ENCODE results near the gene BANF1.
"Not testable (repeated sequence)": the region's sequence is repeated elsewhere in the genome, so short reads cannot be mapped to it uniquely, and the experiment has no call there.

BANF1 gene

DNA sequence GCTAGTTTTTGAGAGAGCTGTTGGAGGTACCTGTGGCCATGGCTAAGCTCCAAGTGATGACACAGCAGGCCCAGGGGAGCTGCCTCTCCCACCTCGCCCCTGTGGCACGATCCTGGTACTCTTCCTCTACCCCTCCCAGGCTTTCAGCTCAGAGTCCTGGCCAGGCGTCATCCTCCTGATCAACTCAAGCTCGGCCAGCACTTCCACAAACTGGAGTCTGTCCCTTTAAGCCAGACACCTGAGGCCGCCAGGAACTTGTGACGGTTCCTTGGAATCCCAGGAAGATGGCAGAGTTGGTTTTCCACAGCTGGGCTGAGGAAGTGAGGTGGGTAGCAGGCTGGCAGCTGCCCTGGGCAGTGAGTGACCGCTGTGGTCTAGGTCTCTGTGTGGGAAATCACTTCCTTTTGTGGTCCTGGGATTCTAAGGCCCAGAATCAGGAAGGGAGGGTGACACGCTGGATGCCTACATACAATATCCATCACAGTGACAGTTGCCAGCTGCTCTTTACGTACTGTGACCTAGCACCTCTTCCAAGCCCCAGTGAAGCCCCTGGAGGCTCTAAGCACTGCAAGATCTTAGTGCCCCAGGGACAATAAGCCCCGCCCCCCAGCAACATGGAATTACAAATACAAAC lies 6.3 kb downstream of the BANF1 start:
- no peak for TF ChIP-seq POU6F1 (CRISPR knock-in tag; IDR thresholded peaks at IDR 0.05; ENCODE audit: borderline replicate concordance, low read depth)
- TF ChIP-seq CSRNP3 (CRISPR knock-in tag; IDR thresholded peaks at IDR 0.05) = no peak
- no peak for TF ChIP-seq CREB5 (CRISPR knock-in tag; IDR thresholded peaks at IDR 0.05; ENCODE audit: low read depth)

DNA sequence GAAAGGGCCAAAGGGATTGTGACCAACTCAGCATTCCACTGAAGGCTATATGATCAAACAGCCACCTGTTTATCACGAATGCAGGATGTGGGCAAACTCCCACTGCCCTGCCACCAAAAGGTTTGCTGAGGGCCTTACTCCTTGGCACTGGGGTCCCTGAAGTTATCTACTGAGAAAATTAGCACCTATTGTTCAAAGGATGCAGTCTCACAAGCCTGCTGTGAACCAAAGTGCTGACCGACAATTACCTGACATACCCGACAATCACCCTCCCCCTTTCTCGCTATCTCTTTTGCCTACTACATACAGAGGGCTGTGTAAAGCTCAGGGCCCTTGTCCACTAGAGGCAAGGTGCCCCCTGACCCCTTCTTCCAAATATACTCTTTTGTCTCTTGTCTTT lies 7.7 kb downstream of the BANF1 start:
- not testable (repeated sequence) for ATAC-seq

More for the DNA sequence above, 6.3 kb downstream of the BANF1 start:
- peak; percentile 6 for ATAC-seq

DNA sequence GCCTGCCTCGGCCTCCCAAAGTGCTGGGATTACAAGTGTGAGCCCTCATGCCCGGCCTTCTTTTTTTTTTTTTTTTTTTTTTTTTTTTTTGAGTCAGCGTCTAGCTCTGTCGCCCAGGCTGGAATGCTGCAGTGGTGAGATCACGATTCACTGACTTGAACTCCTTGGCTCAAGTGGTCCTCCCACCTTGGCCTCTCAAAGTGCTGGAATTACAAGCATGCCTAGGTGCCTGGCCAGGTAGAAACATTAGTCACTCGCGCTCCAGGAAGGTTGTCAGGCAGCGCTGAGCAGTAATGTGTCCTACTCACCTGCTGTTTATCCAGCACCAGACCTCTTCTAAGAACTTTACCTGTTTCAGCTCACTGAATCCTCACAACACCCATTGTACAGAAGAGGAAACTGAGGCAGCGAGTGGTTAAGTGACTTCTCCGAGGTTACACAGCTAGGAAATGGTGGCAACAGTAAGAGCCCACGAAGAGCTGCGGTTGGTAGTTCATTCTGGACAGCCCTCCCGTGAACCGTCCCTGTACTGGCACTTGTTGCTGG lies 9.0 kb downstream of the BANF1 start:
- ATAC-seq = peak; percentile 9; the same call in 2 of the 3 replicates
- no peak for TF ChIP-seq ARNTL (CRISPR knock-in tag; IDR thresholded peaks at IDR 0.05; ENCODE audit: borderline replicate concordance, low read depth)
- no peak for TF ChIP-seq POU6F1 (CRISPR knock-in tag; IDR thresholded peaks at IDR 0.05; ENCODE audit: borderline replicate concordance, low read depth)
- TF ChIP-seq OSR1 (CRISPR knock-in tag; IDR thresholded peaks at IDR 0.05) = no peak
- TF ChIP-seq TCF4 (CRISPR knock-in tag; IDR thresholded peaks at IDR 0.05; ENCODE audit: borderline replicate concordance) = no peak
- no peak for TF ChIP-seq ESRRG (CRISPR knock-in tag; IDR thresholded peaks at IDR 0.05)
- TF ChIP-seq BACH2 (CRISPR knock-in tag; IDR thresholded peaks at IDR 0.05; ENCODE audit: borderline replicate concordance) = no peak
- TF ChIP-seq CREB5 (CRISPR knock-in tag; IDR thresholded peaks at IDR 0.05; ENCODE audit: low read depth) = no peak
- no peak for TF ChIP-seq CSRNP3 (CRISPR knock-in tag; IDR thresholded peaks at IDR 0.05)
- TF ChIP-seq CSDC2 (CRISPR knock-in tag; IDR thresholded peaks at IDR 0.05) = no peak
- no peak for TF ChIP-seq ZNF70 (CRISPR knock-in tag; IDR thresholded peaks at IDR 0.05)

GRCh38 chr11:66011785-66012303 lies 9.5 kb downstream of the BANF1 start, which contains the start of gene CST6:
Gene CST6 (plus strand): TSS chr11:66012008. CDS start chr11:66012045, 37 bp downstream.
- ATAC-seq = no peak
- TF ChIP-seq TCF4 (CRISPR knock-in tag; IDR thresholded peaks at IDR 0.05; ENCODE audit: borderline replicate concordance) (no peak), ZFP30 (CRISPR knock-in tag; IDR thresholded peaks at IDR 0.05) (no peak), CSRNP3 (CRISPR knock-in tag; IDR thresholded peaks at IDR 0.05) (no peak), CREB5 (CRISPR knock-in tag; IDR thresholded peaks at IDR 0.05; ENCODE audit: low read depth) (no peak)
